GM12878 (cell line): Measurements from ENCODE around the gene DAAM1. TPM values are rescaled to one million over a fixed set of nuclear protein-coding genes. Genes with fewer than 3 reads are reported as not detected.

Source experiments
- ATAC-seq: fragments of 200-7000 bp; cut with Tn5 transposase; 3 replicates; pipeline ENCODE4 v1.9.1; 2020; ENCODE audit warnings: mild to moderate bottlenecking, moderate library complexity
- BruUV-seq: library from RNA; stranded (reverse); fragments of 400-500 nt; replicated peaks from 2 replicates; lab custom pipeline; 2021; lab: Mats Ljungman, UMichigan
- CTCF ChIA-PET: fragments of 300-600 bp; sonication (Branson Sonifier 250); formaldehyde crosslinking; extraction: SDS; loops from one replicate; lab custom pipeline; 2021; ENCODE audit warnings: inconsistent platforms; lab: Yijun Ruan, JAX
- POLR2A ChIA-PET: fragments of 350-600 bp; formaldehyde crosslinking; extraction: SDS; loops from one replicate; lab custom pipeline; 2021; ENCODE audit warnings: inconsistent platforms; lab: Charles Lee
- RAD21 ChIA-PET: fragments of 300-600 bp; sonication (Branson Sonifier 250); formaldehyde crosslinking; loops from one replicate; lab custom pipeline; 2023; ENCODE audit warnings: antibody characterized with exemption; ENCODE audit not compliant: unreplicated experiment; lab: Charles Lee
- SMC1A ChIA-PET: fragments of 300-600 bp; sonication (Branson Sonifier 250); formaldehyde crosslinking; loops from one replicate; lab custom pipeline; 2023; ENCODE audit not compliant: unreplicated experiment, uncharacterized antibody; lab: Charles Lee
- DNase-seq: peaks from one replicate; pipeline ENCODE4 v3.0.0-alpha.2; 2011; ENCODE audit warnings: low read depth, low spot score
- FAIRE-seq: peaks from 3 replicates; lab custom pipeline; 2011; peaks lifted over from hg19 to GRCh38; lab: Jason Lieb, UNC
- H2AFZ ChIP-seq: 2 replicates; pipeline ENCODE4 v1.6.0; 2011; ENCODE audit warnings: low read depth, low read length, control low read depth; ENCODE audit not compliant: control insufficient read depth
- H3K27ac ChIP-seq: 2 replicates; pipeline ENCODE4 v1.5.1; 2011; ENCODE audit warnings: control low read depth; ENCODE audit not compliant: control insufficient read depth, insufficient read depth
- H3K27me3 ChIP-seq, 2 experiments: replicated peaks in 1 of 2; 2 replicates each; pipeline versions ENCODE4 v1.6.0 to v1.6.1; 2011; ENCODE audit warnings: low read length in 1 of 2; ENCODE audit not compliant: control insufficient read depth in 2 of 2, insufficient read depth in 2 of 2
- H3K36me3 ChIP-seq, 2 experiments: 2 replicates each; pipeline ENCODE4 v1.5.1; 2011; ENCODE audit warnings: low read length in 1 of 2; ENCODE audit not compliant: control insufficient read depth in 2 of 2, insufficient read depth in 2 of 2
- H3K4me1 ChIP-seq: 2 replicates; pipeline ENCODE4 v1.6.1; 2011; ENCODE audit warnings: mild to moderate bottlenecking, low read length, moderate library complexity, mixed read lengths; ENCODE audit not compliant: control insufficient read depth, insufficient read depth
- H3K4me2 ChIP-seq: 2 replicates; pipeline ENCODE4 v1.6.0; 2011; ENCODE audit warnings: control low read depth; ENCODE audit not compliant: control insufficient read depth, insufficient read depth
- H3K4me3 ChIP-seq: fragments of 200-600 bp; sonication (generic); 2 replicates; pipeline ENCODE4 v1.5.1; 2016
- H3K79me2 ChIP-seq: 2 replicates; pipeline ENCODE4 v1.6.0; 2011; ENCODE audit warnings: low read length; ENCODE audit not compliant: control insufficient read depth, insufficient read depth
- H3K9ac ChIP-seq: 2 replicates; pipeline ENCODE4 v1.8.0; 2011; ENCODE audit warnings: low read length, control low read depth, mixed read lengths; ENCODE audit not compliant: control insufficient read depth, insufficient read depth
- H3K9me3 ChIP-seq: replicated peaks from 3 replicates; pipeline ENCODE4 v1.5.1; 2011; ENCODE audit warnings: mild to moderate bottlenecking, low read length; ENCODE audit not compliant: control insufficient read depth, insufficient read depth
- H4K20me1 ChIP-seq: 2 replicates; pipeline ENCODE4 v1.6.0; 2011; ENCODE audit not compliant: control insufficient read depth, insufficient read depth
- HCFC1 ChIP-seq: fragments of 150-350 bp; IDR thresholded peaks from 2 replicates; pipeline ENCODE4 v1.6.1; 2014; ENCODE audit warnings: low read length
- IRF3 ChIP-seq: fragments of 450-650 bp; IDR thresholded peaks from 2 replicates; pipeline ENCODE4 v1.6.1; 2014; ENCODE audit warnings: mild to moderate bottlenecking
- NFXL1 ChIP-seq: fragments of 450-650 bp; IDR thresholded peaks from 2 replicates; pipeline ENCODE4 v1.6.1; 2017; ENCODE audit warnings: antibody characterized with exemption, mild to moderate bottlenecking, borderline replicate concordance
- PRDM15 ChIP-seq: fragments of 450-650 bp; formaldehyde crosslinking; IDR thresholded peaks from 2 replicates; pipeline ENCODE4 v1.4.0; 2020; ENCODE audit warnings: mild to moderate bottlenecking, moderate library complexity
- TCF12 ChIP-seq: IDR thresholded peaks from 2 replicates; pipeline ENCODE4 v1.6.1; 2011; ENCODE audit warnings: low read depth, mild to moderate bottlenecking, low read length
- ZNF24 ChIP-seq: fragments of 450-650 bp; IDR thresholded peaks from 2 replicates; pipeline ENCODE4 v1.6.1; 2017; ENCODE audit warnings: antibody characterized with exemption, mild to moderate bottlenecking
- WGBS: methylation state at CpG from one replicate; pipeline ENCODE4 v1.1.6; 2016; ENCODE audit warnings: low lambda C conversion rate; ENCODE audit not compliant: insufficient replicate concordance, insufficient coverage; ENCODE audit errors: missing lambda C conversion rate; 5-methylcytosine and 5-hydroxymethylcytosine counted together
- in situ Hi-C: fragments of 300-500 bp; cut with MboI; formaldehyde crosslinking; loops from 9 replicates; pipeline ENCODE4 v1.14.3; 2018; ENCODE audit warnings: mixed read lengths
- intact Hi-C: fragments of 100-400 bp; cut with micrococcal nuclease; formaldehyde crosslinking; loops from one replicate; pipeline ENCODE4 v1.14.2; 2022; ENCODE audit not compliant: unreplicated experiment
- polyA plus RNA-seq, 11 experiments: library from polyadenylated mRNA; depleted of rRNA in 4 of 11; unstranded in 6 of 11; stranded (reverse) in 5 of 11; fragments of >200 nt; fragmentation: Nextera tagmentation in 4 of 11; fragmentation: Illumina TruSeq in 1 of 11; extraction: Ambion mirVana in 4 of 11; extraction: Trizol in 1 of 11; gene quantifications; 1 replicate in 1 of 11; 2 replicates in 10 of 11; pipeline versions ENCODE4 v1.2.1 to v1.2.3, GENCODE V29; 2011 to 2016; ENCODE audit warnings: inconsistent platforms in 2 of 11, missing spikeins in 2 of 11, low read depth in 1 of 11
- total RNA-seq, 4 experiments: library from RNA; depleted of rRNA in 3 of 4; stranded (reverse); fragments of >200 nt in 3 of 4; fragmentation: Illumina TruSeq in 1 of 4; extraction: Trizol in 1 of 4; gene quantifications; 2 replicates each; pipeline versions ENCODE4 v1.2.1 to v1.2.3, GENCODE V29; 2013 to 2021
- TF ChIP-seq, protein P1 (sequence below): fragments of 150-350 bp; IDR thresholded peaks from 2 replicates; pipeline ENCODE4 v1.6.1; 2014; ENCODE audit warnings: mild to moderate bottlenecking, low read depth, low read length

The DAAM1 gene
- total and polyA plus RNA-seq, 10 of the 15 experiments (the other 5 are each of a cell fraction or from before 2014, with no cell fraction given): 13.8 to 32.4 (median 24.2) TPM

DNA sequence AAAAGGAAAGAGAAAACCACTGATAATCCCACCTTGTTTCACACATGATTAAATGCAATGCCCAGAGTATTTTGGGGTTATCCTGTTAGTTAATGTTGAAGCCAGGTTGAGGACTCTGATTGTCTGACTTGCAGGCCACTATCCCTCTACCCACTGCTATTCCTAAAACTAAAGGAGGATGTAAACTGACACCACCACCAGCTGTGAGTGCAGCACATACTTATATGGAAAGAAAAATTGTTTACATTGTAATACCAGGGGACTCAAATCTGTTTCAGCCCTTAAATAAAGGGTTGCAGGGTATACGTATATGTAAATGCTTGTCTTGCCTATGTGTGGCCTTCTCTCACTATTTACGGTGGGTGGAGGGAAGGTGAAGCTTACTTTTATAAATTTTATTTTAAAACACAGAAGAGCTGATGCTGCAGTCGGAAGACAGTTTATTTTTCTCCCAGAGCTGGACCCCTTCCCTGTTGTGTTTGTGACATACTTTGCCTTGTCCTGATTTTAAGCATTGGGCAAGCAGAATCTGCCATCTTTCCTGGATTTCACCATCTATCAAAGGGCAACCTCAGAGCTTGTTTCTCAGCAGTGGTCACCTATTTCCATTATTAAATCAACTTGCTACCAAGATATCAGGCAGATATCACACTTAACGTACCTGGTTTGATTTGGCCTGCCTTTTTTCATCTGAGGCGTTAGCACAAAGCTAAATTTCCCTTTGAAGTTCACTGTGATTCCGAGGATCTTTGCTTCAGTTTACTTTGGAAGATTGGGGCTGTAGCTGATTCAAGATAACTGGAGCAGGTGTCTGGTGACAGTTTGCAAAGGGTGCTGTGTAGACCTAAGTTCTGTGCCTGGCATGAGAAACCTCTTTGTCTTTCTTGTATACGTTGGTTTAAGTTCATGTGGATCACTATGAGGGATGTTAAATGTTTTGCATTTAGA is 25.2 kb downstream of the DAAM1 start:
- intact Hi-C loops: loop anchor here (2.0 kb wide), 1 partner anchor 61 kb away; no protein-coding TSS in a partner anchor

More for the DNA sequence above, 25.2 kb downstream of the DAAM1 start:
- ATAC-seq: no peak
- RAD21 ChIA-PET: interaction anchor here (0.9 to 4.4 kb wide), 11 partner anchors 10 to 102 kb away, joined by 3 to 23 read pairs (median 7); no protein-coding TSS in a partner anchor
- Histone ChIP-seq H3K36me3 (no peaks in the 10 kb centered on the region), H3K4me2 (0 out of 2 replicates have a peak overlapping the region, but pooled peaks have one; percentile 28), H3K4me3 (no peak overlapping the region), H3K9me3 (no peaks in the 10 kb centered on the region), H3K9ac (no peak overlapping the region), H4K20me1 (no peaks in the 10 kb centered on the region; the same call in 1 of the 2 replicates), H2AFZ (no peak overlapping the region), H3K27ac (no peak overlapping the region), H3K4me1 (peaks cover 15% of the 10 kb centered on the region), H3K27me3 (no peaks in the 10 kb centered on the region), H3K79me2 (peaks cover 5% of the 10 kb centered on the region)
- DNase-seq: no peak
- SMC1A ChIA-PET: interaction anchor here (0.7 to 4.6 kb wide), 16 partner anchors 8 to 71 kb away, joined by 3 to 24 read pairs (median 4); no protein-coding TSS in a partner anchor
- 97% methylated on average over 7 of the region's 7 CpGs for WGBS
- no peak for FAIRE-seq
- TF ChIP-seq ZNF24: no peak
- no peak for TF ChIP-seq HCFC1
- TF ChIP-seq TCF12: no peak
- TF ChIP-seq, protein P1, sequence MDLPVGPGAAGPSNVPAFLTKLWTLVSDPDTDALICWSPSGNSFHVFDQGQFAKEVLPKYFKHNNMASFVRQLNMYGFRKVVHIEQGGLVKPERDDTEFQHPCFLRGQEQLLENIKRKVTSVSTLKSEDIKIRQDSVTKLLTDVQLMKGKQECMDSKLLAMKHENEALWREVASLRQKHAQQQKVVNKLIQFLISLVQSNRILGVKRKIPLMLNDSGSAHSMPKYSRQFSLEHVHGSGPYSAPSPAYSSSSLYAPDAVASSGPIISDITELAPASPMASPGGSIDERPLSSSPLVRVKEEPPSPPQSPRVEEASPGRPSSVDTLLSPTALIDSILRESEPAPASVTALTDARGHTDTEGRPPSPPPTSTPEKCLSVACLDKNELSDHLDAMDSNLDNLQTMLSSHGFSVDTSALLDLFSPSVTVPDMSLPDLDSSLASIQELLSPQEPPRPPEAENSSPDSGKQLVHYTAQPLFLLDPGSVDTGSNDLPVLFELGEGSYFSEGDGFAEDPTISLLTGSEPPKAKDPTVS: no peak
- no peak for TF ChIP-seq NFXL1
- no peak for TF ChIP-seq PRDM15 (CRISPR knock-in tag)
- no peak for TF ChIP-seq IRF3
- BruUV-seq: no TSS peak
- in situ Hi-C loops: no loop called here
- POLR2A ChIA-PET: interaction anchor here (0.5 to 2.2 kb wide), 11 partner anchors 10 to 976 kb away, joined by 3 to 10 read pairs (median 4); no protein-coding TSS in a partner anchor
- CTCF ChIA-PET: interaction anchor here (0.9 to 1.7 kb wide), 5 partner anchors 17 to 26 kb away, joined by 3 to 9 read pairs (median 3); no protein-coding TSS in a partner anchor
